Measurements from ENCODE around the gene TNFSF18.

The TNFSF18 gene

DNA sequence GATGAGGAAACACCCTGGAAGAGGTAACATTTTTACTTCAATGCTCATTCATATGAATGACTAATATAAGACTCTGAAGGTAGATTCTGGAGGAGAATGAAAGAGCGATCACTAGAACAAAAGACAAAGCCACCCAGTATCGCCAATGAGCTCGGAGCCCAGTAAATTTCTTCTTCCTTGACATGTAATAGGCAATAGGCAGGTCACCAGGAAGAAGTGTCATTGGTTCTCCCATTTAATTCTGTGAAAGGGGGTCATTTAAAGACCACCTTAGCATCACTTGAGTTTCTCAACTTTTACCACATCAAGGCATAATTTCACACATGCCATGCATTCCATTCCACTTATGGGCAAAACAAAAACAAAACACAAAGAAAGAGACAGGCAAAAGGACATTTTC, 7.9 kb downstream of the TNFSF18 start:
- TF ChIP-seq GABPA (IDR thresholded peaks at IDR 0.05; ENCODE audit: low read depth), result no peak
- TF ChIP-seq REST (IDR thresholded peaks at IDR 0.05; ENCODE audit: insufficient replicate concordance, low read depth), result no peak
- no peak for TF ChIP-seq POLR2AphosphoS5 (IDR thresholded peaks at IDR 0.05; ENCODE audit: low read depth)
- no peak for TF ChIP-seq SPI1 (IDR thresholded peaks at IDR 0.05; ENCODE audit: borderline replicate concordance, low read depth)
- TF ChIP-seq, protein P1, sequence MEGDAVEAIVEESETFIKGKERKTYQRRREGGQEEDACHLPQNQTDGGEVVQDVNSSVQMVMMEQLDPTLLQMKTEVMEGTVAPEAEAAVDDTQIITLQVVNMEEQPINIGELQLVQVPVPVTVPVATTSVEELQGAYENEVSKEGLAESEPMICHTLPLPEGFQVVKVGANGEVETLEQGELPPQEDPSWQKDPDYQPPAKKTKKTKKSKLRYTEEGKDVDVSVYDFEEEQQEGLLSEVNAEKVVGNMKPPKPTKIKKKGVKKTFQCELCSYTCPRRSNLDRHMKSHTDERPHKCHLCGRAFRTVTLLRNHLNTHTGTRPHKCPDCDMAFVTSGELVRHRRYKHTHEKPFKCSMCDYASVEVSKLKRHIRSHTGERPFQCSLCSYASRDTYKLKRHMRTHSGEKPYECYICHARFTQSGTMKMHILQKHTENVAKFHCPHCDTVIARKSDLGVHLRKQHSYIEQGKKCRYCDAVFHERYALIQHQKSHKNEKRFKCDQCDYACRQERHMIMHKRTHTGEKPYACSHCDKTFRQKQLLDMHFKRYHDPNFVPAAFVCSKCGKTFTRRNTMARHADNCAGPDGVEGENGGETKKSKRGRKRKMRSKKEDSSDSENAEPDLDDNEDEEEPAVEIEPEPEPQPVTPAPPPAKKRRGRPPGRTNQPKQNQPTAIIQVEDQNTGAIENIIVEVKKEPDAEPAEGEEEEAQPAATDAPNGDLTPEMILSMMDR (IDR thresholded peaks at IDR 0.05; ENCODE audit: insufficient read depth, low read length), result no peak
- no peaks in the 10 kb centered on the region for H3K27me3 ChIP-seq (ENCODE audit: insufficient read depth, poor library complexity, severe bottlenecking)
- H3K27ac ChIP-seq (replicated peaks), result no peak overlapping the region
- no peak for DNase-seq (ENCODE audit: low read depth in 1 of 2, low spot score in 1 of 2)
- H3K4me3 ChIP-seq (replicated peaks; ENCODE audit: insufficient read depth, low read length), result no peak overlapping the region

- no peak for DNase-seq (ENCODE audit: low read depth in 1 of 2, low spot score in 1 of 2)
- H3K4me3 ChIP-seq (replicated peaks; ENCODE audit: insufficient read depth, low read length), result no peak overlapping the region
- no peaks in the 10 kb centered on the region for H3K27me3 ChIP-seq (ENCODE audit: insufficient read depth, poor library complexity, severe bottlenecking)
- H3K27ac ChIP-seq (replicated peaks), result no peak overlapping the region
- TF ChIP-seq POLR2AphosphoS5 (IDR thresholded peaks at IDR 0.05; ENCODE audit: low read depth), result no peak
- TF ChIP-seq GABPA (IDR thresholded peaks at IDR 0.05; ENCODE audit: low read depth), result no peak
- TF ChIP-seq REST (IDR thresholded peaks at IDR 0.05; ENCODE audit: insufficient replicate concordance, low read depth), result no peak
- no peak for TF ChIP-seq SPI1 (IDR thresholded peaks at IDR 0.05; ENCODE audit: borderline replicate concordance, low read depth)
- TF ChIP-seq, protein P1 (IDR thresholded peaks at IDR 0.05; ENCODE audit: insufficient read depth, low read length), result no peak
Observed at GRCh38 chr1:173039626-173040025, 11.1 kb downstream of the TNFSF18 start.

GRCh38 chr1:173038875-173039554, 11.7 kb downstream of the TNFSF18 start:
- H3K27ac ChIP-seq (replicated peaks), result no peak overlapping the region
- no peak overlapping the region for H3K4me3 ChIP-seq (replicated peaks; ENCODE audit: insufficient read depth, low read length)
- H3K27me3 ChIP-seq (ENCODE audit: insufficient read depth, poor library complexity, severe bottlenecking), result no peaks in the 10 kb centered on the region
- peak in 1 of 2 experiments; percentile 28 for DNase-seq (ENCODE audit: low read depth in 1 of 2, low spot score in 1 of 2)
- TF ChIP-seq, protein P1 (IDR thresholded peaks at IDR 0.05; ENCODE audit: insufficient read depth, low read length), result no peak
- no peak for TF ChIP-seq POLR2AphosphoS5 (IDR thresholded peaks at IDR 0.05; ENCODE audit: low read depth)
- TF ChIP-seq SPI1 (IDR thresholded peaks at IDR 0.05; ENCODE audit: borderline replicate concordance, low read depth), result no peak
- no peak for TF ChIP-seq GABPA (IDR thresholded peaks at IDR 0.05; ENCODE audit: low read depth)
- TF ChIP-seq REST (IDR thresholded peaks at IDR 0.05; ENCODE audit: insufficient replicate concordance, low read depth), result no peak

Data from HL-60 (cell line).